Measurements from ENCODE around the gene KCTD5.

KCTD5 gene

GRCh38 chr16:2704983-2705275, 22.6 kb downstream of the KCTD5 start:
- no peaks in the 10 kb centered on the region for H3K4me1 ChIP-seq (ENCODE audit: control insufficient read depth, insufficient read depth, low read length, unreplicated experiment)
- H3K36me3 ChIP-seq (ENCODE audit: insufficient read depth, low read length), result peaks cover 3% of the 10 kb centered on the region; the same call in 1 of the 2 replicates

GRCh38 chr16:2705351-2705750, 23.0 kb downstream of the KCTD5 start:
- Histone ChIP-seq H3K27me3 (ENCODE audit: insufficient read depth, low read length) (no peaks in the 10 kb centered on the region), H2AFZ (ENCODE audit: low read length, unreplicated experiment) (no peak overlapping the region), H3K36me3 (ENCODE audit: insufficient read depth, low read length) (peaks cover 3% of the 10 kb centered on the region; the same call in 1 of the 2 replicates), H3K4me1 (ENCODE audit: control insufficient read depth, insufficient read depth, low read length, unreplicated experiment) (no peaks in the 10 kb centered on the region), H3K79me2 (ENCODE audit: control insufficient read depth, insufficient read depth, low read length, unreplicated experiment) (no peaks in the 10 kb centered on the region), H3K4me3 (ENCODE audit: low read depth, low read length) (no peak overlapping the region), H3K27ac (ENCODE audit: low read depth, low read length) (no peak overlapping the region)

More at GRCh38 chr16:2704983-2705275, 22.6 kb downstream of the KCTD5 start:
- H3K27ac ChIP-seq (ENCODE audit: low read depth, low read length), result no peak overlapping the region
- no peaks in the 10 kb centered on the region for H3K27me3 ChIP-seq (ENCODE audit: insufficient read depth, low read length)
- no peak overlapping the region for H2AFZ ChIP-seq (ENCODE audit: low read length, unreplicated experiment)
- no peaks in the 10 kb centered on the region for H3K79me2 ChIP-seq (ENCODE audit: control insufficient read depth, insufficient read depth, low read length, unreplicated experiment)
- H3K4me3 ChIP-seq (ENCODE audit: low read depth, low read length), result no peak overlapping the region

DNA sequence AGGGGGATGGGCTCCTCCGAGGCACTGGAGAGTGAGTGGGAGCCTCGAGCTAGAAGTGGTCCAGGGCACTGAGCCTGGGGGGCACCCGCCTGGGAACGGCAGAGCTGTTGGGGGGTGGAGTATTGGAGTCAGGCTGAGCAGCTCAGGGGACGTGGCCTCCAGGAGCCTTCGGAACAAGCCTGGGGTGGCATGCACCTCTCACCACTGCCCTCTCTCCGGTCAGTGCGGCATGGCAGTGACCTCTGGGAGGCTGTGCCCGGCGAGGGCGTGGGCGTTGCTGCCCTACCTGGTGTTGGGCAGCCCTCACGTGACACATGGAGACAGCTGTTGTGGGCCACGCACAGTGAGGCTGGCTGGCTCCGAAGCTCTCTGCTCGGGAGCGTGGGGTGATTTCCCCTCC, 23.8 kb downstream of the KCTD5 start:
- Histone ChIP-seq H3K36me3 (ENCODE audit: insufficient read depth, low read length) (peaks cover 3% of the 10 kb centered on the region; the same call in 1 of the 2 replicates), H2AFZ (ENCODE audit: low read length, unreplicated experiment) (no peak overlapping the region), H3K27me3 (ENCODE audit: insufficient read depth, low read length) (no peaks in the 10 kb centered on the region), H3K27ac (ENCODE audit: low read depth, low read length) (no peak overlapping the region), H3K79me2 (ENCODE audit: control insufficient read depth, insufficient read depth, low read length, unreplicated experiment) (no peaks in the 10 kb centered on the region), H3K4me1 (ENCODE audit: control insufficient read depth, insufficient read depth, low read length, unreplicated experiment) (no peaks in the 10 kb centered on the region), H3K4me3 (ENCODE audit: low read depth, low read length) (no peak overlapping the region)

GRCh38 chr16:2706611-2707311, 24.4 kb downstream of the KCTD5 start:
- Histone ChIP-seq H3K27ac (ENCODE audit: low read depth, low read length) (no peak overlapping the region), H3K4me1 (ENCODE audit: control insufficient read depth, insufficient read depth, low read length, unreplicated experiment) (no peaks in the 10 kb centered on the region), H2AFZ (ENCODE audit: low read length, unreplicated experiment) (no peak overlapping the region), H3K4me3 (ENCODE audit: low read depth, low read length) (no peak overlapping the region), H3K79me2 (ENCODE audit: control insufficient read depth, insufficient read depth, low read length, unreplicated experiment) (no peaks in the 10 kb centered on the region), H3K27me3 (ENCODE audit: insufficient read depth, low read length) (no peaks in the 10 kb centered on the region), H3K36me3 (ENCODE audit: insufficient read depth, low read length) (peaks cover 3% of the 10 kb centered on the region; the same call in 1 of the 2 replicates)

GRCh38 chr16:2707368-2708289, 25.3 kb downstream of the KCTD5 start:
- H3K27ac ChIP-seq (ENCODE audit: low read depth, low read length), result no peak overlapping the region
- no peaks in the 10 kb centered on the region for H3K27me3 ChIP-seq (ENCODE audit: insufficient read depth, low read length)
- no peak overlapping the region for H3K4me3 ChIP-seq (ENCODE audit: low read depth, low read length)
- no peaks in the 10 kb centered on the region for H3K79me2 ChIP-seq (ENCODE audit: control insufficient read depth, insufficient read depth, low read length, unreplicated experiment)
- H3K4me1 ChIP-seq (ENCODE audit: control insufficient read depth, insufficient read depth, low read length, unreplicated experiment), result no peaks in the 10 kb centered on the region
- H3K36me3 ChIP-seq (ENCODE audit: insufficient read depth, low read length), result peaks cover 3% of the 10 kb centered on the region; the same call in 1 of the 2 replicates
- H2AFZ ChIP-seq (ENCODE audit: low read length, unreplicated experiment), result no peak overlapping the region

DNA sequence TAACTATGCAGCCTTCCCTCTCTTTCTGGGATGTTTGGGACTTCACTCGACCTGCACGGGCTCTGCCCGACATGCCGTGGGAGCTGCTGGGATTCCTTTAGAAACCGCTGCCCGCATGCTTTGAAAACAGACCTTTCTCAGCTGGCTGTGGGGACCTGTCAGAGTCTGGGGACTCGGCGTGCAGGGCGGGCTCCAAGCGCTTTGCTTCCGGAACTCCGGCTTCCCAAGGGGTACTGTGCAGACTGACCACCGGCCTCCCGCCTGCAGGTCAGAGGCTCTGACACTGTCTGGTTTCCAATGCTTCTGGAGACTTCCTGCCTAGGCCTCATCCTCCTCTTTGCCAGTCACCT, 25.9 kb downstream of the KCTD5 start:
- no peaks in the 10 kb centered on the region for H3K27me3 ChIP-seq (ENCODE audit: insufficient read depth, low read length)
- no peaks in the 10 kb centered on the region for H3K4me1 ChIP-seq (ENCODE audit: control insufficient read depth, insufficient read depth, low read length, unreplicated experiment)
- no peak overlapping the region for H2AFZ ChIP-seq (ENCODE audit: low read length, unreplicated experiment)
- no peaks in the 10 kb centered on the region for H3K79me2 ChIP-seq (ENCODE audit: control insufficient read depth, insufficient read depth, low read length, unreplicated experiment)
- no peak overlapping the region for H3K4me3 ChIP-seq (ENCODE audit: low read depth, low read length)
- no peak overlapping the region for H3K27ac ChIP-seq (ENCODE audit: low read depth, low read length)
- peaks cover 3% of the 10 kb centered on the region; the same call in 1 of the 2 replicates for H3K36me3 ChIP-seq (ENCODE audit: insufficient read depth, low read length)

DNA sequence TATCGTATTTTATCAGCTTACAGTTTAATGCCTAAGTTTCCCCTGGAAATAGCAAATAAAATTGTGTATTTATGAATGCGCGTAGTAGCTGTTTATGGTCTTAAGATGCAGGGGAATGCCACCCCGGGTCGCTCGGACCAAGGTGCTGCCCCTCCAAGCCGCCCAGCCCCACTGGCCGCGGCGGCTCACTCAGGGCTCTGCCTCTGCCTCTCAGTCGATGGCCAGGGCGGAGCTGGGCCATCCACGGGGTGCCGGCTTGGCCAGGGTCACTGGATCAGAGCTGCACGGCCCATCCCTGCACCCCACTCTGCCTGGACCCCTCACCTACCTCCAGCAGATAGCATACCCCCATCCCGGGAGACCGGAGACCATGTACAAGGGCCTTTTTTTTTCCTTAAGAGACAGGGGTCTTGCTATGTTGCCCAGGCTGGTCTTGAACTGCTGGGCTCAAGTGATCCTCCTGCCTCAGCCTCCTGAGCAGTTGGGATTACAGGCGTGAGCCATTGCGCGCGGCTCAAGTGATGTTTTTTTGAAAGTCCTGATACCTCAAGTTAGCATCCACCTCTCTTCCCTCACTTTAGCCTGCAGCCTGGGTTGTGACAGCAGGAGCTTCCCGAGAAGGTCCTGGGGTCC, 26.7 kb downstream of the KCTD5 start:
- no peaks in the 10 kb centered on the region for H3K4me1 ChIP-seq (ENCODE audit: control insufficient read depth, insufficient read depth, low read length, unreplicated experiment)
- H2AFZ ChIP-seq (ENCODE audit: low read length, unreplicated experiment), result no peak overlapping the region
- H3K27ac ChIP-seq (ENCODE audit: low read depth, low read length), result no peak overlapping the region
- H3K27me3 ChIP-seq (ENCODE audit: insufficient read depth, low read length), result no peaks in the 10 kb centered on the region
- H3K36me3 ChIP-seq (ENCODE audit: insufficient read depth, low read length), result peaks cover 3% of the 10 kb centered on the region; the same call in 1 of the 2 replicates
- no peak overlapping the region for H3K4me3 ChIP-seq (ENCODE audit: low read depth, low read length)
- no peaks in the 10 kb centered on the region for H3K79me2 ChIP-seq (ENCODE audit: control insufficient read depth, insufficient read depth, low read length, unreplicated experiment)

- H3K36me3 ChIP-seq (ENCODE audit: insufficient read depth, low read length), result peaks cover 3% of the 10 kb centered on the region; the same call in 1 of the 2 replicates
- H3K4me1 ChIP-seq (ENCODE audit: control insufficient read depth, insufficient read depth, low read length, unreplicated experiment), result no peaks in the 10 kb centered on the region
- H3K27me3 ChIP-seq (ENCODE audit: insufficient read depth, low read length), result no peaks in the 10 kb centered on the region
- H2AFZ ChIP-seq (ENCODE audit: low read length, unreplicated experiment), result no peak overlapping the region
- no peak overlapping the region for H3K4me3 ChIP-seq (ENCODE audit: low read depth, low read length)
- no peak overlapping the region for H3K27ac ChIP-seq (ENCODE audit: low read depth, low read length)
- no peaks in the 10 kb centered on the region for H3K79me2 ChIP-seq (ENCODE audit: control insufficient read depth, insufficient read depth, low read length, unreplicated experiment)
Observed at GRCh38 chr16:2709588-2709984, 27.3 kb downstream of the KCTD5 start.

DNA sequence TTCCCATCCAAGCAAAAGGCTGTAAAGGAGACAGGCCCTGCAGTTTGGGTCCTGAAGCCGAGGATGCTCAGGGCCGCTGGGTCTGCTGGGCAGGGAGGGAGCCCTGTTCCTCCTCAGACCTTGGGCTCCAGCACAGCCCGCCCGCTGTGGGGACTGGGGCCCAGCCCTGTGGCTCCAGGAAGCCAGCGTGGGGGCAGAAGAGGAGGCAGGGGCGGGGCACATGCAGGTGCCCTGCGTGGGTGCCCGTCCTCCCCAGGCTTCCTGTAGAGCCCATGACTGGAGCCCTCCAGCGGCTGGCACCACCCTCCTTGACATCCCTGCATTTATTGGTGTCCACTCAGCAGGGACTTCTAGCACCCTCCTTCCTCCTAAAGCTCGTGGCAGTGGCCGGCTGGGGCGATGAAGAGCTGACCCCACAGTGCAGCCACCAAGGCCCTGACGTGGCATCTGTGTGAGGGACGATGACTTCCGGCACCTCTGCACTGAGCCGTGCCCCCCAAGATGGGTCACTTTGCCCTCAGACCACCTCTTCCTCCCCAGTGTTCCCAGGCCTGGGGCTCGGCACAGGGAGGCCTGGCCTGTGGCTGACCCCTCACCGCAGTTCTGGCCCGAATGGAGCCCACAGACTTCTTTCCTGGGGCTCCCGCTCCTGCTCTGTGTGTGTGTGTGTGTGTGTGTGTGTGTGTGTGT, 27.8 kb downstream of the KCTD5 start:
- Histone ChIP-seq H3K4me1 (ENCODE audit: control insufficient read depth, insufficient read depth, low read length, unreplicated experiment) (no peaks in the 10 kb centered on the region), H3K27me3 (ENCODE audit: insufficient read depth, low read length) (no peaks in the 10 kb centered on the region), H3K79me2 (ENCODE audit: control insufficient read depth, insufficient read depth, low read length, unreplicated experiment) (no peaks in the 10 kb centered on the region), H3K27ac (ENCODE audit: low read depth, low read length) (no peak overlapping the region), H3K4me3 (ENCODE audit: low read depth, low read length) (no peak overlapping the region), H2AFZ (ENCODE audit: low read length, unreplicated experiment) (no peak overlapping the region), H3K36me3 (ENCODE audit: insufficient read depth, low read length) (peaks cover 3% of the 10 kb centered on the region; the same call in 1 of the 2 replicates)

GRCh38 chr16:2710711-2711231, 28.4 kb downstream of the KCTD5 start:
- H3K79me2 ChIP-seq (ENCODE audit: control insufficient read depth, insufficient read depth, low read length, unreplicated experiment), result no peaks in the 10 kb centered on the region
- H3K27me3 ChIP-seq (ENCODE audit: insufficient read depth, low read length), result no peaks in the 10 kb centered on the region
- no peak overlapping the region for H3K27ac ChIP-seq (ENCODE audit: low read depth, low read length)
- H3K36me3 ChIP-seq (ENCODE audit: insufficient read depth, low read length), result peaks cover 3% of the 10 kb centered on the region; the same call in 1 of the 2 replicates
- no peak overlapping the region for H2AFZ ChIP-seq (ENCODE audit: low read length, unreplicated experiment)
- no peak overlapping the region for H3K4me3 ChIP-seq (ENCODE audit: low read depth, low read length)
- no peaks in the 10 kb centered on the region for H3K4me1 ChIP-seq (ENCODE audit: control insufficient read depth, insufficient read depth, low read length, unreplicated experiment)
